ENCODE measurements around the gene MLLT3.

DNA sequence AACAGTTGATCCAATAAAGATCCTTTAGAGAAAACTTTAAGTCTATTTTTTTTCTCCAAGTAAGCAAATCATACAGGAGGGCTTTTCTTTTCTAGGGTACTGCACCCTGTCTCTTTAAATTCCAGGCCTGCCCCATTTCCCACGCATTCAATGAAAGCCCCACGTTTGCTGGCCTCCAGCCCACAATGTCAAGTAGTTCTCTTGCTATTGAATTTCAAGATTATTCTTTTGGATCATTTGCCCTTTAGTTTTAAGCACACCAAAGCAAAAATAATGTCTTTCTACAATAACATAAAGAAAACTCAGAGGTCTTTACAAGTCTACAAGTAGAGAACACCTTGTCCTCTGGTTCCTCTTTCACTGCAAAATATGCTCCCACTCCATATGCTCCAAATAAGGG is 15.6 kb downstream of the MLLT3 start:
- no peak for TF ChIP-seq CTCF (IDR thresholded peaks at IDR 0.05; ENCODE audit: low read length)
- TF ChIP-seq EZH2 (optimal IDR thresholded peaks at IDR 0.05; ENCODE audit: low read depth, low read length): no peak

All from MM.1S (cell line).